A673 (cell line): ENCODE data around the gene SEC16A.

Experiments
- CTCF ChIP-seq: fragments of 300-800, 200-600 bp; sonication (generic); conservative IDR thresholded peaks from 2 replicates; pipeline ENCODE4 v1.5.1; 2017; ENCODE audit warnings: low read depth, mild to moderate bottlenecking, antibody characterized with exemption, low read length, moderate library complexity, mixed read lengths
- EZH2 ChIP-seq: fragments of 200-600 bp; sonication (generic); IDR thresholded peaks from 2 replicates; pipeline ENCODE4 v1.6.1; 2017; ENCODE audit warnings: borderline replicate concordance, low read depth, mild to moderate bottlenecking, mixed read lengths, antibody characterized with exemption, low read length; ENCODE audit not compliant: poor library complexity, severe bottlenecking

DNA sequence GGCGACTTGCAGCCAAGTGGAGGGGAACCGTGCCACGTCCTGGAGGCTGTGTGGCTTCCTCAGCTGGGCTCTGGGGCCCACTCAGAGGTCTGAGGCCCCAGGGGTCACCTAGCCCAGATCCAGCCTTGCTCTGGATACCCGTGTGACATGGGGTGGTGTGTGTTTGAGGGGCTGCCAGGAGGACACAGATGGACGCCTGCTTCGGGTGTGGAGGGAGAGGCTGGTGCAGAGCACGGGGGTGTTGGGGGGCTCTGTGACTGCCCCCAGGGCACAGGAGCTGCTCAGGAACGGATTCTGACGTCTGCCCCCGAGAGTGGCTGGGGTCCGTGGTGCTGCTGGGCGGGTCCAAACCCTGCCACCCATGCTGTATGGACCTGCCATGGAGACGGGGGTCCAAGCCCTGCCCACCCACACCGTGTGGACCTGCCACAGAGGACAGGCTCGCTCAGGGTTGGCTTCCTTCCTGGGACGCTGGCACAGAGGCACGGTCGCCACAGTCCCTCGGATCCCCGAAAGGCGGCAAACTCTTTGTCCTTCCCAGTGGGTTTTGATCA is 53.7 kb downstream of the SEC16A start:
- TF ChIP-seq EZH2 (no peak), CTCF (no peak)
